Heart right ventricle (tissue), 16 donors: ENCODE data around the gene SLC4A9. TPM values are rescaled to one million over a fixed set of nuclear protein-coding genes. Genes with fewer than 3 reads are reported as not detected.

Source experiments
- ATAC-seq, 8 donors: fragments of 200-7000 bp; cut with Tn5 transposase; one replicate each; pipeline ENCODE4 v1.9.1; 2020; ENCODE audit warnings: mild to moderate bottlenecking in 8 of 8, moderate library complexity in 8 of 8, moderate number of reproducible peaks in 1 of 8
- DNase-seq, 2 donors: peaks; one replicate each; pipeline ENCODE4 v3.0.0-alpha.2; 2020
- H3K27ac ChIP-seq, 10 donors: fragments of 200-600 bp; sonication (generic) in 2 of 10; one replicate each; pipeline versions ENCODE4 v1.5.0 to v1.8.0; 2020 to 2022; ENCODE audit warnings: mild to moderate bottlenecking in 3 of 10
- H3K27me3 ChIP-seq, 7 donors: fragments of 200-600 bp; one replicate each; pipeline ENCODE4 v1.8.0; 2021 to 2022; ENCODE audit warnings: mild to moderate bottlenecking in 2 of 7
- H3K36me3 ChIP-seq, 9 donors: fragments of 200-600 bp; sonication (generic) in 1 of 9; one replicate each; pipeline versions ENCODE4 v1.5.0 to v1.8.0; 2020 to 2022; ENCODE audit warnings: mild to moderate bottlenecking in 2 of 9
- H3K4me1 ChIP-seq, 9 donors: fragments of 200-600 bp; sonication (generic) in 1 of 9; one replicate each; pipeline versions ENCODE4 v1.5.0 to v1.8.0; 2020 to 2022; ENCODE audit warnings: mild to moderate bottlenecking in 4 of 9
- H3K4me3 ChIP-seq, 10 donors: fragments of 200-600 bp; sonication (generic) in 2 of 10; one replicate each; pipeline versions ENCODE4 v1.5.0 to v1.8.0; 2020 to 2022; ENCODE audit warnings: mild to moderate bottlenecking in 7 of 10, moderate library complexity in 2 of 10
- H3K9me3 ChIP-seq, 11 donors: fragments of 200-600 bp in 10 of 11; sonication (generic) in 2 of 11; one replicate each; pipeline versions ENCODE4 v1.5.0 to v1.8.0; 2013 to 2022; ENCODE audit warnings: mild to moderate bottlenecking in 2 of 11, control low read depth in 1 of 11, moderate library complexity in 1 of 11
- CTCF ChIP-seq, 9 donors: fragments of 200-600 bp; sonication (generic) in 2 of 9; IDR thresholded peaks; one replicate each; pipeline versions ENCODE4 v1.5.0 to v1.8.0; 2021 to 2022; ENCODE audit warnings: antibody characterized with exemption in 9 of 9, mild to moderate bottlenecking in 5 of 9, moderate library complexity in 1 of 9
- WGBS, 2 donors: extraction: QIAGEN DNeasy Blood & Tissue Kit; methylation state at CpG; one replicate each; pipeline ENCODE4 v1.1.7; 2013; ENCODE audit warnings: inconsistent platforms in 1 of 2; 5-methylcytosine and 5-hydroxymethylcytosine counted together
- intact Hi-C, 10 donors: fragments of 100-400 bp; cut with DNase I; formaldehyde crosslinking; loops; one replicate each; pipeline versions ENCODE4 v1.11.1 to v1.14.2; 2022
- polyA plus RNA-seq, 2 donors: library from polyadenylated mRNA; stranded (reverse); fragments of 200-250 nt; gene quantifications; one replicate each; pipeline ENCODE4 v1.2.3, GENCODE V29; 2013
- total RNA-seq, 10 donors: library from RNA; stranded (reverse); fragmentation: NEBNext Ultra II Directional in 3 of 10; extraction: Animal tissue kit (Norgen Biotek cat#: 25700) in 3 of 10; gene quantifications; one replicate each; pipeline versions ENCODE4 v1.2.1 to v1.2.4, GENCODE V29; 2021 to 2023
- donor health status: Arrhythmogenic right ventricular cardiomyopathy.
- donor health status: ischemic (EF 13 %, LVEDD 7.1; RV severe dilation, severe dysfunction).
- donor health status: healthy with polysubstance abuse.
- donor health status: DM: no; HTN: yes; CAD: no.
- donor health status: DM: no; HTN: no; CAD: no.
- donor health status: ischemic (EF 25% LVEDD 6.9; RV normal size, moderate dysfunction).
- donor health status: ischemic (EF 25% LVEDD 5.7; RV mildly dilated, moderate dysfunction).
- donor health status: healthy.
- donor health status: DM: yes; HTN: yes; CAD: no.
- donor health status: Ischemic cardiomyopathy.
- donor health status: ischemic (EF 35%, LVEDD 5.7; RV mildly dilated, moderate dysfunction).
- donor health status: nonischemic (EF 11% LVEDD 7.7; RV severe dilation, severe dysfunction).
- donor health status: DM: yes; HTN: yes; CAD: no.
- donor health status: PGD.
- donor health status: ischemic (EF 29% LVEDD 5.4; RV normal size, mild dysfunction).
- donor health status: nonischemic (EF 23%, LVEDD 6.1; RV moderate dilation, normal function).

Gene SLC4A9
- total and polyA plus RNA-seq, 12 donors: 0.01 to 0.34 (median 0.20) TPM; not detected in 8

DNA sequence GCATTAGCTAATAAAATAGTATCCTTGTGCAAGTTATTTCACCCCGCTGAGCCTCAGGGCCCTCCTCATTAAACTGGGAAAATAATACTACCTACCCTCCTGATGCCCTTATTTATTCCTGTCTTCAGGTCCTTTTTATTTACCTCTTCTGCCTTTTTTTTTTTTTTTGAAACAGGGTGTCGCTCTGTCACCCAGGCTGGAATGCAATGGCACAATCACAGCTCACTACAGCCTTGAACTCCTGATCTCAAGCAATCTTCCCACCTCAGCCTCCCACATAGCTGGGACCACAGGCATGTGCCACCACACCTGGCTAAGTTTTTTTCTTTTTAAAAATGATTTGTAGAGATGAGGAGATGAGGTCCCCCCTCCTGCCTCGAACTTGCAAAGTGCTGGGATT is 34.5 kb upstream of the SLC4A9 start:
- Histone ChIP-seq H3K9me3 (no peaks in the 10 kb centered on the region), H3K27me3 (no peaks in the 10 kb centered on the region), H3K4me1 (peaks cover 19 to 78% (median 64%) of the 10 kb centered on the region in 9 donors), H3K4me3 (no peak overlapping the region), H3K27ac (peak overlapping the region in 3 of 10 donors; percentile 75 to 88 (median 85)), H3K36me3 (no peaks in the 10 kb centered on the region)
- WGBS, 2 donors: 91 to 96% methylated on average over 3 of the region's 3 CpGs
- DNase-seq (no peak), ATAC-seq (no peak)
- no peak for TF ChIP-seq CTCF (IDR thresholded peaks at IDR 0.05)
- intact Hi-C loops: no loop called here

GRCh38 chr5:140327589-140327988 is 32.4 kb upstream of the SLC4A9 start:
- H3K27me3 ChIP-seq: no peaks in the 10 kb centered on the region
- H3K9me3 ChIP-seq: no peaks in the 10 kb centered on the region
- 47 to 50% methylated on average over 2 of the region's 2 CpGs for WGBS, 2 donors
- intact Hi-C loops: no loop called here
- TF ChIP-seq CTCF (IDR thresholded peaks at IDR 0.05): no peak
- peak overlapping the region in 1 of 10 donors; percentile 12 for H3K27ac ChIP-seq
- H3K4me1 ChIP-seq: peaks cover 14 to 68% (median 45%) of the 10 kb centered on the region in 9 donors
- DNase-seq (no peak), ATAC-seq (no peak)
- H3K4me3 ChIP-seq: no peak overlapping the region
- H3K36me3 ChIP-seq: peaks cover 0 to 14% (median 3%) of the 10 kb centered on the region in 9 donors

- WGBS, 2 donors: 79 to 83% methylated on average over 8 of the region's 8 CpGs
- Histone ChIP-seq H3K27me3 (no peaks in the 10 kb centered on the region), H3K4me3 (no peak overlapping the region), H3K36me3 (peaks cover 0 to 20% (median 10%) of the 10 kb centered on the region in 9 donors), H3K9me3 (no peaks in the 10 kb centered on the region), H3K4me1 (peaks cover 8 to 66% (median 39%) of the 10 kb centered on the region in 9 donors), H3K27ac (peak overlapping the region in 1 of 10 donors; percentile 12)
- ATAC-seq (no peak), DNase-seq (no peak)
- no peak for TF ChIP-seq CTCF (IDR thresholded peaks at IDR 0.05)
- intact Hi-C loops: no loop called here
Observed at GRCh38 chr5:140328036-140328764, 31.8 kb upstream of the SLC4A9 start.

GRCh38 chr5:140329739-140330481 is 30.1 kb upstream of the SLC4A9 start:
- peaks cover 0 to 37% (median 27%) of the 10 kb centered on the region in 9 donors for H3K36me3 ChIP-seq
- no peak for TF ChIP-seq CTCF (IDR thresholded peaks at IDR 0.05)
- no peak overlapping the region for H3K4me3 ChIP-seq
- peak in 1 of 2 donors; percentile 49 for DNase-seq
- H3K27ac ChIP-seq: peak overlapping the region in 8 of 10 donors; percentile 7 to 79 (median 46)
- H3K27me3 ChIP-seq: no peaks in the 10 kb centered on the region
- H3K4me1 ChIP-seq: peaks cover 3 to 60% (median 22%) of the 10 kb centered on the region in 9 donors
- 67 to 75% methylated on average over 5 of the region's 5 CpGs for WGBS, 2 donors
- intact Hi-C loops: loop anchor here in 1 of 10 donors (1.0 kb wide), 1 partner anchor 18 kb away; no protein-coding TSS in a partner anchor
- peak; percentile 36 to 89 (median 80) for ATAC-seq
- H3K9me3 ChIP-seq: no peaks in the 10 kb centered on the region
